ENCODE data around the gene EOGT.

DNA sequence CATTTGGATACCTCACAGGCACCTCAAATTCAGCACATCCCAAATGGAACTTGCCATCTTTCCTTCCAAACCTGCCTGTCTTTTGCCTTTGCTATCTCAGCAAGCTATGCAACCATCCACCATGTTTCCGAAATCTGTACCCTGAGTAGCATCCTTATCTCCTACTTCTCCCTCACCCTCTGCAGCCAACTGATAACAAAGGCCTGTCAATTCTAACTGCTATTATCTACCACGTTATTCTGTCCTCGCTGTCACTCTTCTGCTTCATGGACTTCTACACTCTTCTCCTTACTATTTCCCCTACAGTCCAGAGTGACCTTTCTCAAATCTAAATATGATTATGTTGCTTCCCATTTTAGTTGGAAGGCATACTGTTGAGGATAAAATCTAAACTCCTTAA, 55.6 kb downstream of the EOGT start:
- TF ChIP-seq CTCF (IDR thresholded peaks at IDR 0.05), result no peak
- TF ChIP-seq POLR2A (IDR thresholded peaks at IDR 0.05), result no peak
- no peak for TF ChIP-seq POLR2AphosphoS5 (IDR thresholded peaks at IDR 0.05)

All from transverse colon (tissue), 4 donors.